Keratinocyte (primary cell): Measurements from ENCODE around the gene COL9A2.

Source experiments
- EZH2 ChIP-seq: IDR thresholded peaks from one replicate; pipeline ENCODE4 v1.6.1; 2012; ENCODE audit warnings: inconsistent platforms, mild to moderate bottlenecking, low read length, moderate library complexity
- TF ChIP-seq, protein P1 (sequence below), 3 experiments: IDR thresholded peaks in 1 of 3; conservative IDR thresholded peaks in 1 of 3; optimal IDR thresholded peaks in 1 of 3; 2 replicates in 2 of 3; 3 replicates in 1 of 3; pipeline versions ENCODE3 to v1.5.1; 2011; ENCODE audit warnings: low read length in 3 of 3, mild to moderate bottlenecking in 3 of 3, moderate library complexity in 2 of 3, control low read depth in 1 of 3, inconsistent platforms in 1 of 3; ENCODE audit not compliant: insufficient read depth in 2 of 3; ENCODE audit errors: extremely low read depth in 1 of 3

DNA sequence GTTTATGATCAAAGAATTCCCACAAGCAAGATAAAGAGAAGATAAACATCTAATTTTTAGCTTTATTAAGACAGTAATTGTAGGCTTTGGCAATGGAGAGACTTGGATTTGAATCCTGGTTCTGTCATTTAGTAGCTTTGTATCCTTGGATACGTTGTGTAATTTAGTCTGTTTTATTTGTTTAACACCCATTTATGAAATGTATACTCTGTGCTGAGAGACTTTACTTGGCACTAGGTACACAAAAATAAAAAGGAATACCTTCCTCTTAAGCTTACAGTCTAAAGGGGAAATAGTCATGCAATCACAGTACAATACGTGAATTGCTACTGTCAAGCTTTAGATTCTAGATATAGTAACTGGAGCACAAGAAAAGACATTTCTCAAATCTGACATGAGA is 35.2 kb downstream of the COL9A2 start:
- TF ChIP-seq, protein P1, sequence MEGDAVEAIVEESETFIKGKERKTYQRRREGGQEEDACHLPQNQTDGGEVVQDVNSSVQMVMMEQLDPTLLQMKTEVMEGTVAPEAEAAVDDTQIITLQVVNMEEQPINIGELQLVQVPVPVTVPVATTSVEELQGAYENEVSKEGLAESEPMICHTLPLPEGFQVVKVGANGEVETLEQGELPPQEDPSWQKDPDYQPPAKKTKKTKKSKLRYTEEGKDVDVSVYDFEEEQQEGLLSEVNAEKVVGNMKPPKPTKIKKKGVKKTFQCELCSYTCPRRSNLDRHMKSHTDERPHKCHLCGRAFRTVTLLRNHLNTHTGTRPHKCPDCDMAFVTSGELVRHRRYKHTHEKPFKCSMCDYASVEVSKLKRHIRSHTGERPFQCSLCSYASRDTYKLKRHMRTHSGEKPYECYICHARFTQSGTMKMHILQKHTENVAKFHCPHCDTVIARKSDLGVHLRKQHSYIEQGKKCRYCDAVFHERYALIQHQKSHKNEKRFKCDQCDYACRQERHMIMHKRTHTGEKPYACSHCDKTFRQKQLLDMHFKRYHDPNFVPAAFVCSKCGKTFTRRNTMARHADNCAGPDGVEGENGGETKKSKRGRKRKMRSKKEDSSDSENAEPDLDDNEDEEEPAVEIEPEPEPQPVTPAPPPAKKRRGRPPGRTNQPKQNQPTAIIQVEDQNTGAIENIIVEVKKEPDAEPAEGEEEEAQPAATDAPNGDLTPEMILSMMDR (optimal IDR thresholded peaks at IDR 0.05 in 1 of 3, IDR thresholded peaks at IDR 0.05 in 1 of 3, conservative IDR thresholded peaks at IDR 0.05 in 1 of 3; ENCODE audit: extremely low read depth in 1 of 3, insufficient read depth in 2 of 3, low read length in 3 of 3) = no peak
- TF ChIP-seq EZH2 = no peak
